ENCODE data around the gene MKI67. TPM values are rescaled to one million over a fixed set of nuclear protein-coding genes. Genes with fewer than 3 reads are reported as not detected.
"Not testable (repeated sequence)": the region's sequence is repeated elsewhere in the genome, so short reads cannot be mapped to it uniquely, and the experiment has no call there.

Gene MKI67
- total RNA-seq, 3 donors from 2014 or later = 7.7 to 54.7 (median 14.0) TPM

DNA sequence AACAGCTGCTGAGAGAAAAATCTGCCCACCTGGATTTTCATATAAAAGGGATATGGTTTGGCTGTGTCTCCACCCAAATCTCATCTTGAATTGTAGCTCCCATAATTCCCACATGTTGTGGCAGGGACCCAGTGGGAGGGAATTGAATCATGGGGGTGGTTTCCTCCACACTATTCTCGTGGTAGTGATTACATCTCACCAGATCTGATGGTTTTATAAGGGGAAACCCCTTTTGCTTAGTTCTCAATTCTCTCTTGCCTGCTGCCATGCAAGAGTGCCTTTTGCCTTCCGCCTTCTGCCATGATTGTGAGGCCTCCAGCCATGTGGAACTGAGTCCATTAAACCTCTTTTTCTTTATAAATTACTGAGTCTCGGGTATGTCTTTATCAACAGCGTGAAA, 20.8 kb upstream of the MKI67 start:
- DNase-seq = no peak
- no peaks in the 10 kb centered on the region for H3K36me3 ChIP-seq (ENCODE audit: low read depth)
- no peak overlapping the region for H3K4me3 ChIP-seq
- no peaks in the 10 kb centered on the region for H3K9me3 ChIP-seq
- intact Hi-C loops (cut with DNase I, micrococcal nuclease) = no loop called here
- no peaks in the 10 kb centered on the region for H3K4me1 ChIP-seq (ENCODE audit: low read depth)
- ATAC-seq = no peak
- TF ChIP-seq, protein P1, sequence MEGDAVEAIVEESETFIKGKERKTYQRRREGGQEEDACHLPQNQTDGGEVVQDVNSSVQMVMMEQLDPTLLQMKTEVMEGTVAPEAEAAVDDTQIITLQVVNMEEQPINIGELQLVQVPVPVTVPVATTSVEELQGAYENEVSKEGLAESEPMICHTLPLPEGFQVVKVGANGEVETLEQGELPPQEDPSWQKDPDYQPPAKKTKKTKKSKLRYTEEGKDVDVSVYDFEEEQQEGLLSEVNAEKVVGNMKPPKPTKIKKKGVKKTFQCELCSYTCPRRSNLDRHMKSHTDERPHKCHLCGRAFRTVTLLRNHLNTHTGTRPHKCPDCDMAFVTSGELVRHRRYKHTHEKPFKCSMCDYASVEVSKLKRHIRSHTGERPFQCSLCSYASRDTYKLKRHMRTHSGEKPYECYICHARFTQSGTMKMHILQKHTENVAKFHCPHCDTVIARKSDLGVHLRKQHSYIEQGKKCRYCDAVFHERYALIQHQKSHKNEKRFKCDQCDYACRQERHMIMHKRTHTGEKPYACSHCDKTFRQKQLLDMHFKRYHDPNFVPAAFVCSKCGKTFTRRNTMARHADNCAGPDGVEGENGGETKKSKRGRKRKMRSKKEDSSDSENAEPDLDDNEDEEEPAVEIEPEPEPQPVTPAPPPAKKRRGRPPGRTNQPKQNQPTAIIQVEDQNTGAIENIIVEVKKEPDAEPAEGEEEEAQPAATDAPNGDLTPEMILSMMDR (IDR thresholded peaks at IDR 0.05) = no peak

DNA sequence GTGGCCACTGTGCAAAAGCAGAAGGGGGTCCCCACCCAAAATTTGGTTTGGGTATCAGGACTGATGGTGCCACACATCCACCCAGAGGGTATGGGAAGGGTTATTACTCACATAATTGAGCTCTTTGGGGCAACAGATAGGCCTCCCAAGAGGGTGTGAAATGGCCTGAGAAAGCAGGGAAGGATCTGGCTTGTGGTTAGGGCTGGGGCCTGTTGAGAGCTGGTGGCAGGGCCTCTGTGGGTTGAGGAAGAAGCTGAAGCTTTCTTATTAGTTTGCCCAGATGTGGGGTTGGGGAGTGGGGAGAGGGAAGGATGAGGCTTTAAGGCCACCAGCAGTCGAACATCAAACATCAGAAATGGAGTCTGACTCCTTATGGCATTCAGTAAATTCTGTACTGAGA, 18.3 kb upstream of the MKI67 start:
- Histone ChIP-seq H3K4me3 (no peak overlapping the region), H3K4me1 (ENCODE audit: low read depth) (no peaks in the 10 kb centered on the region), H3K9me3 (no peaks in the 10 kb centered on the region), H3K36me3 (ENCODE audit: low read depth) (no peaks in the 10 kb centered on the region)
- DNase-seq = no peak
- intact Hi-C loops (cut with DNase I, micrococcal nuclease) = no loop called here
- ATAC-seq = no peak
- TF ChIP-seq, protein P1 (IDR thresholded peaks at IDR 0.05) = no peak

DNA sequence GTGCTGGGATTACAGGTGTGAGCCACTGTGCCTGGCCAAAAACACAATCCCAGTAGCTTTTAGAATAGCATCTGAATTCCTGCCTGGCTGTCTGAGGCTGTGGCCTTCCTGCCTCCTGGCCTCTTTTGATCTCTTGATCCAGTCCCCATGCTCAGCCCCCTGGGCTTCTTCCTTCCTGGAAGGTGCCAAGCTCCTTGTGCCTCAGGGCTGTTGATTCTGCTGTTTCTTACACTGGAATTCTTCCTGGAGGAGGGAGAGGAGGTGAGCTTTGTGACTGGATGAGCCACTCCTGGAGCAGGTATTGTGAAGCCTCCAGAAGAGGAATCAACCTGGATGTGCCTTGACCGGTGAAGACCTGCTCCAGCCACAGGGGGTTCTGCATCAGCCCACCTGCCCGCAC, 17.3 kb upstream of the MKI67 start:
- no peak overlapping the region for H3K4me3 ChIP-seq
- intact Hi-C loops (cut with DNase I, micrococcal nuclease) = no loop called here

DNA sequence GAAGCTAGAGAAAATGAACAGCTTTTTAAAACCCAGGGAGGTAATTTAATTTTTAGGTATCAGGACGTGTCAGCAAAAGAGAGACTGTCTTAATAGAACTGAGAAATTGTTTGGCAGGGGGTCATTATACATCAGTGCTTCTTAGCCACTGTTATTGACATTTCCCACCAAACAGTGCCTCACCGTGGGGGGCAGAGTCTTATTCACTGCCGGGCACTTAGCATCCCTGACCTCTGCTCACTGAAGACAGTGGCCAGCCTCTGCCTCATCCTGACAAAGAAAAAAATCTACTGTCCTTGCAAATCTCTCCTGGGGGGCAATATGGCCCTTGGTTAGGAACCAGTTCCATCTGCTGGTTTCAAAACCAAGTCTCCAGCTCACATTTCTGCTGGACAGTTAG, 14.2 kb upstream of the MKI67 start:
- Histone ChIP-seq H3K4me1 (ENCODE audit: low read depth) (no peaks in the 10 kb centered on the region), H3K36me3 (ENCODE audit: low read depth) (no peaks in the 10 kb centered on the region), H3K4me3 (no peak overlapping the region), H3K9me3 (no peaks in the 10 kb centered on the region)
- ATAC-seq (no peak), DNase-seq (no peak)
- TF ChIP-seq, protein P1 (IDR thresholded peaks at IDR 0.05) = no peak
- intact Hi-C loops (cut with DNase I, micrococcal nuclease) = no loop called here

More for the DNA sequence above, 17.3 kb upstream of the MKI67 start:
- Histone ChIP-seq H3K4me1 (ENCODE audit: low read depth) (no peaks in the 10 kb centered on the region), H3K36me3 (ENCODE audit: low read depth) (no peaks in the 10 kb centered on the region), H3K9me3 (no peaks in the 10 kb centered on the region)
- DNase-seq (no peak), ATAC-seq (no peak)
- TF ChIP-seq, protein P1 (IDR thresholded peaks at IDR 0.05) = no peak

DNA sequence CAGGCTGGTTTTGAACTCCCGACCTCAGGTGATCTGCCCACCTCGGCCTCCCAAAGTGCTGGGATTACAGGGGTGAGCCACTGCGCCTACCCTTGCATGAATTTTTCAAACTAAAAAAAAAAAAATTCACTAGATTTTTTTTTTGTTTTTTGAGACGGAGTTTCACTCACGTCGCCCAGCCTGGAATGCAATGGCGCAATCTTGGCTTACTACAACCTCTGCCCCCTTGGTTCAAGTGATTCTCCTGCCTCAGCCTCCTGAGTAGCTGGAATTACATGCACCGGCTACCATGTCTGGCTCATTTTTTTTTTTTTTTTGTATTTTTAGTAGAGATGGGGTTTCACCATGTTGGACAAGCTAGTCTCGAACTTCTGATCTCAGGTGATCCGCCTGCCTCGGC, 12.2 kb upstream of the MKI67 start:
- H3K9me3 ChIP-seq; intact Hi-C loops (cut with DNase I, micrococcal nuclease); H3K36me3 ChIP-seq (ENCODE audit: low read depth); DNase-seq; H3K4me3 ChIP-seq; ATAC-seq; H3K4me1 ChIP-seq (ENCODE audit: low read depth): not testable (repeated sequence)

DNA sequence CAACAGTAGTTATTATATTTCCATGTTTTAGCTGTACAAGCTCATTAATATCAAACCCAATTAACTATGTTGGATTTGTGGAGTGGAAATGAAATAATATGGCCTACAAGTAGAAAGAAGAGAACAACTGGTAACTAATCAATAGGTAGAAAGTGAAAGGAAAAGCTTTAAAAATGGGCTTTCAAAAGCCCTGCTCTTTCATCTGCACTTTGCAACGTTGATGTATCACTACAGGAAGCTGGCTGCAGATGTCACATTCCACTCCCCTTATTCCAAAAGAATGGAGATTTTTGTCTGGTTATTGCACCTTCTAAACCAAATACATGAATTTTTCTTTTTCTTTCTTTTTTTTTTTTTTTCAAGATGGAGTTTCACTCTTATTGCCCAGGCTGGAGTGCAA, 11.7 kb upstream of the MKI67 start:
- DNase-seq = no peak
- ATAC-seq = no peak
- Histone ChIP-seq H3K4me3 (no peak overlapping the region), H3K36me3 (ENCODE audit: low read depth) (no peaks in the 10 kb centered on the region), H3K9me3 (no peaks in the 10 kb centered on the region), H3K4me1 (ENCODE audit: low read depth) (no peaks in the 10 kb centered on the region)
- intact Hi-C loops (cut with DNase I, micrococcal nuclease) = no loop called here
- TF ChIP-seq, protein P1 (IDR thresholded peaks at IDR 0.05) = no peak

Measured in mucosa of descending colon (tissue), 3 donors.